ENCODE measurements around the gene APOL1. TPM values are rescaled to one million over a fixed set of nuclear protein-coding genes. Genes with fewer than 3 reads are reported as not detected.

The APOL1 gene
- total RNA-seq, 1 donor from 2014 or later, result 0.12 TPM

DNA sequence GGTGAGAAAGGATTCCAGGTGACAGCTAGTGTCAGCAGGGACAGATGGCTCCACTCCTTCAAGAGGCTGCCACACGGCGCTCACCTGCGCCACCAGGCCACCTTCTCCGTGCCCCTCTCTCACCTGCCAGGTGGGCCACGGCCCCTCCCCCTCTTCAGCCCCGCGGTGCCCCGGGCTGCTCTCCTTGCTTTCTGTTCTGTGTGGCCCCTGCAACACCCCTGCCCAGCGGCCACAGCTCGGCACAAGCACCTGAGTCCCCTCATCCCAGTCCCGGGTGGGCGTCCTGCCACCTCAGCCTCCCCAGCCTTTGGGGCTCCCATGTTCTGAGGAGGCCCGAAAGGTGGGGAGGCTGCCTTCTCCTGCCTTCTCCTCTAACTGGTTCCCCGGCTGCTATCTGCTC, 46.4 kb downstream of the APOL1 start:
- H3K9me3 Mint-ChIP-seq (ENCODE audit: low read depth), result no peaks in the 10 kb centered on the region
- no peak overlapping the region for H3K27ac Mint-ChIP-seq
- no peak for DNase-seq (ENCODE audit: low spot score, unreplicated experiment)
- TF ChIP-seq, protein P1, sequence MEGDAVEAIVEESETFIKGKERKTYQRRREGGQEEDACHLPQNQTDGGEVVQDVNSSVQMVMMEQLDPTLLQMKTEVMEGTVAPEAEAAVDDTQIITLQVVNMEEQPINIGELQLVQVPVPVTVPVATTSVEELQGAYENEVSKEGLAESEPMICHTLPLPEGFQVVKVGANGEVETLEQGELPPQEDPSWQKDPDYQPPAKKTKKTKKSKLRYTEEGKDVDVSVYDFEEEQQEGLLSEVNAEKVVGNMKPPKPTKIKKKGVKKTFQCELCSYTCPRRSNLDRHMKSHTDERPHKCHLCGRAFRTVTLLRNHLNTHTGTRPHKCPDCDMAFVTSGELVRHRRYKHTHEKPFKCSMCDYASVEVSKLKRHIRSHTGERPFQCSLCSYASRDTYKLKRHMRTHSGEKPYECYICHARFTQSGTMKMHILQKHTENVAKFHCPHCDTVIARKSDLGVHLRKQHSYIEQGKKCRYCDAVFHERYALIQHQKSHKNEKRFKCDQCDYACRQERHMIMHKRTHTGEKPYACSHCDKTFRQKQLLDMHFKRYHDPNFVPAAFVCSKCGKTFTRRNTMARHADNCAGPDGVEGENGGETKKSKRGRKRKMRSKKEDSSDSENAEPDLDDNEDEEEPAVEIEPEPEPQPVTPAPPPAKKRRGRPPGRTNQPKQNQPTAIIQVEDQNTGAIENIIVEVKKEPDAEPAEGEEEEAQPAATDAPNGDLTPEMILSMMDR (IDR thresholded peaks at IDR 0.05; ENCODE audit: unreplicated experiment), result no peak
- H3K4me1 Mint-ChIP-seq (ENCODE audit: low read depth), result no peaks in the 10 kb centered on the region
- H3K27me3 Mint-ChIP-seq, result no peaks in the 10 kb centered on the region
- no peak overlapping the region for H3K4me3 Mint-ChIP-seq (ENCODE audit: low read depth)
- H3K36me3 Mint-ChIP-seq (ENCODE audit: insufficient read depth), result peaks cover 32% of the 10 kb centered on the region

DNA sequence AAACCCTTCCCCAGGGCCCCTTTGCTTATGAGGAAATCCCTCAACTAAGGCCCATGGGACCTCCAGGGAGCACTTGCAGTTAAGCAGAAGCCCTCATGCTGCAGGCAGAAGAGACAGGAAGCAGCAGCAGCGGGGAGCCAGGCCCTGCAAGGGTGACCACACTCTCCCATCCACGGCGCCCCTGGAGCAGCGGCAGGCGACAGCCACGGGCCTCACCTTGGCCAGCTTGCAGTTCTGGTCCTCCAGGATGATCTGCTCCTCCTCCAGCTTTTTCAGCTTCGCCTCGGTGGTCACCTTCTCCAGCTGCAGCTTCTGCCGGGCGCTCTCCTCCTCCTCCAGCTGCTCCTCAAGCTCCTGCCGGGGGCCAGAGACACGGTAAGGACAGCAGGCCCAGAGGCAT, 47.0 kb downstream of the APOL1 start:
- H3K4me1 Mint-ChIP-seq (ENCODE audit: low read depth), result no peaks in the 10 kb centered on the region
- peaks cover 29% of the 10 kb centered on the region for H3K36me3 Mint-ChIP-seq (ENCODE audit: insufficient read depth)
- DNase-seq (ENCODE audit: low spot score, unreplicated experiment), result no peak
- TF ChIP-seq, protein P1 (IDR thresholded peaks at IDR 0.05; ENCODE audit: unreplicated experiment), result no peak
- H3K9me3 Mint-ChIP-seq (ENCODE audit: low read depth), result no peaks in the 10 kb centered on the region
- H3K27ac Mint-ChIP-seq, result no peak overlapping the region
- no peaks in the 10 kb centered on the region for H3K27me3 Mint-ChIP-seq
- H3K4me3 Mint-ChIP-seq (ENCODE audit: low read depth), result no peak overlapping the region

DNA sequence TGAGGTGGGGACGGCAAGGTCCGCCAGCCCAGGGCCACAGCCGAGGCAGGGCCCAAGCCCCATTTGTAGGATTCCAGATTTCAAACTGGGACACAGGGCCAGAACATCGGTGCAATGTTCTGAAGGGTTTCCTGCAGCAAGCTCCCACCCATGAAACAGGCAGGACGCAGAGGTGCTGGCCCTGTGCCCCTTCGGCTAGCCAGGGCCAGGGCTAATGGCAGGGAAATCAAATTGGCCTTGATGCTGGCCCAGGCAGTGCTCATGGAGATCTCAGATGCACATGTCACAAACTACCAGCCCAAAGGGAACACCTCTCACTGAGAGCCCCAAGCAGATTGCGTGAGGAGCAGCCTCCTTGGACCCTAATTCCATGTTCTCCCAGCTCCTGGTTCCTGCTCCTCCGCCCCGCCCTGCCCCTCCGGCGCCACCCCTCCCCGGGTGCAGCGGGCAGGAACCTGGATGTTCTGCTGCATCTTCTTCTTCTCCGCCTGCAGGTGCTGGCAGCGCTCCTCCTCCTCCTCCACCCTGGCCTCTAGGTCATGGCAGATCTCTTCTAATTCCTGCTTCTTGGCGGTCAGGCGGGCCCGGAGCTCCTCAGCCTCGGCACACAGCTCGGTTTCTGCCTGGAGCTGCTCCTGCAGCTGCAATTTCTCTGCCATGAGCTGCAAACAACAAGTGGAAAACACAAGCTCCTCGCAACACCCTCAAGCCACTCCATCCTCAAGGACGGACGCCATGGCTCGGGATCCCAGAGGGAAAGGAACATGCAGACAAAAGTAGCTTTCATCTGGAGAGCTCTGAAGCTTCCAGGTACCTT, 47.7 kb downstream of the APOL1 start:
- Mint-ChIP-seq H3K36me3 (ENCODE audit: insufficient read depth) (peaks cover 28% of the 10 kb centered on the region), H3K4me1 (ENCODE audit: low read depth) (no peaks in the 10 kb centered on the region), H3K9me3 (ENCODE audit: low read depth) (no peaks in the 10 kb centered on the region), H3K27ac (no peak overlapping the region), H3K4me3 (ENCODE audit: low read depth) (no peak overlapping the region), H3K27me3 (no peaks in the 10 kb centered on the region)
- DNase-seq (ENCODE audit: low spot score, unreplicated experiment), result no peak
- TF ChIP-seq, protein P1 (IDR thresholded peaks at IDR 0.05; ENCODE audit: unreplicated experiment), result no peak

DNA sequence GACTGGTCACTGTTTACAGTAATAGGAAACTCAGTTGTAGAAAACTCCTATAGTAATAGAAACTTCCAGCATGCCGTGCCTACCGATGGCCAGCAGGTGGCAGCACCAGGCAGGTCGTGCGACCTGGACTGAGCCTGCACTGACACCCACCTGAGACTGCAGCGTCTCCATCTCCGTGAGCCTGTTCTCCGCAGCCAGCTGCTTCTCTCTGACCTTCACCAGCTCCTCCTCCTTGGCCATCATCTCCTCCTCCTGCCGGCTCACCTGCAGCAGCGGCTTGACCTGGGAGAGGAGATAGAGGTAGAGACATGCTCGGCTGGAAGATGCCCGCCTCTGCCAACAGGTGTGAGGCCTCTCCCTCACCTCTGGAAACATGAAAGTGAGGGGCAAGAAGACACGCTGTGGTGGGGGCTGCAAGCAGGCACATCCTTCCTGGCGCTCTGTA, 48.5 kb downstream of the APOL1 start:
- H3K36me3 Mint-ChIP-seq (ENCODE audit: insufficient read depth), result peaks cover 25% of the 10 kb centered on the region

DNA sequence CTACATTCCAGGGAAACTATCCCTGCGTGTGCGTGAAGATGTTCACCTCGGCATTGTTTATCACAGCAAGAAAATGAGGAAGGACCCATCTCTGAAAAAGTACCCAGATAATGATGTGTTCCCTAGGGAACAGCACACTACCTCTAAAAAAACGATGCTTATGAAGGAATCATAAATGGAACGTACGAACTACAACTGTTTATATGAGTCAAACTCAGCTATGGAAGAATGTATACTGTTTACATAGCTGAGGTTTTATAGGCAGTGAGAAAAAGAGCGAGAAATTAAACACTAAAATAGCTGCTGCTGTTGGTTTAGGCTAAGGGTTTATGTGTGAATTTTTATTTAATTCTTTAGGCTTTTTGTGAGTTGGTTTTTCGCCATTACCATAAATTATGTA, 48.9 kb downstream of the APOL1 start:
- Mint-ChIP-seq H3K27me3 (no peaks in the 10 kb centered on the region), H3K4me1 (ENCODE audit: low read depth) (no peaks in the 10 kb centered on the region), H3K4me3 (ENCODE audit: low read depth) (no peak overlapping the region), H3K9me3 (ENCODE audit: low read depth) (no peaks in the 10 kb centered on the region), H3K27ac (no peak overlapping the region), H3K36me3 (ENCODE audit: insufficient read depth) (peaks cover 24% of the 10 kb centered on the region)
- TF ChIP-seq, protein P1 (IDR thresholded peaks at IDR 0.05; ENCODE audit: unreplicated experiment), result no peak
- no peak for DNase-seq (ENCODE audit: low spot score, unreplicated experiment)

More for the DNA sequence above, 48.5 kb downstream of the APOL1 start:
- Mint-ChIP-seq H3K27me3 (no peaks in the 10 kb centered on the region), H3K27ac (no peak overlapping the region), H3K4me1 (ENCODE audit: low read depth) (no peaks in the 10 kb centered on the region), H3K4me3 (ENCODE audit: low read depth) (no peak overlapping the region), H3K9me3 (ENCODE audit: low read depth) (no peaks in the 10 kb centered on the region)
- peak; percentile 83 for DNase-seq (ENCODE audit: low spot score, unreplicated experiment)
- TF ChIP-seq, protein P1 (IDR thresholded peaks at IDR 0.05; ENCODE audit: unreplicated experiment), result peak; percentile 98
